OCI-LY3 (cell line): Measurements from ENCODE around the gene SLC10A3.

Experiments
- H2AFZ ChIP-seq: fragments of 200-600, 300-600 bp; shearing (Covaris generic); 2 replicates; pipeline ENCODE4 v1.6.0; 2014; ENCODE audit warnings: antibody characterized with exemption, low read depth, low read length
- H3K27ac ChIP-seq: fragments of 200-600, 300-600 bp; sonication (generic); 2 replicates; pipeline ENCODE4 v1.5.1; 2014; ENCODE audit warnings: mild to moderate bottlenecking, low read length, moderate library complexity, mixed read lengths
- H3K27me3 ChIP-seq: fragments of 200-600, 300-600 bp; sonication (generic); 2 replicates; pipeline ENCODE4 v1.6.1; 2014; ENCODE audit warnings: low read depth, low read length, mixed read lengths
- H3K36me3 ChIP-seq: fragments of 200-600, 300-600 bp; sonication (generic); replicated peaks from 2 replicates; pipeline ENCODE3; 2014; ENCODE audit warnings: low read depth, low read length, mixed read lengths
- H3K4me1 ChIP-seq: fragments of 300-600, 200-600 bp; sonication (generic); 2 replicates; pipeline ENCODE4 v1.6.1; 2014; ENCODE audit warnings: low read length, mixed read lengths
- H3K4me2 ChIP-seq: fragments of 200-600, 300-600 bp; sonication (generic); 2 replicates; pipeline ENCODE4 v1.6.1; 2014; ENCODE audit warnings: low read length, mixed read lengths
- H3K4me3 ChIP-seq: fragments of 300-600, 200-600 bp; sonication (generic); 2 replicates; pipeline ENCODE4 v1.5.1; 2014; ENCODE audit warnings: antibody characterized with exemption, mild to moderate bottlenecking, low read length, moderate library complexity
- H3K79me2 ChIP-seq: fragments of 300-600, 200-600 bp; shearing (Covaris generic); 2 replicates; pipeline ENCODE4 v1.6.1; 2014; ENCODE audit warnings: mild to moderate bottlenecking, low read length, mixed read lengths
- H3K9ac ChIP-seq: fragments of 300-600, 200-600 bp; shearing (Covaris generic); 2 replicates; pipeline ENCODE4 v1.6.0; 2014; ENCODE audit warnings: mild to moderate bottlenecking, low read length, moderate library complexity
- H3K9me3 ChIP-seq: fragments of 200-600, 300-600 bp; shearing (Covaris generic); 2 replicates; pipeline ENCODE4 v1.6.1; 2014; ENCODE audit warnings: low read length, mixed read lengths; ENCODE audit not compliant: insufficient read depth
- H4K20me1 ChIP-seq: fragments of 200-600, 300-600 bp; sonication (generic); 2 replicates; pipeline ENCODE4 v1.6.1; 2016; ENCODE audit warnings: low read length, mixed read lengths; ENCODE audit not compliant: insufficient read depth
- EZH2phosphoT487 ChIP-seq: fragments of 200-600 bp; shearing (Covaris generic); IDR thresholded peaks from 2 replicates; pipeline ENCODE4 v1.6.1; 2018; ENCODE audit warnings: antibody characterized with exemption, mixed run types, low read depth
- TF ChIP-seq, protein P1 (sequence below): fragments of 200-600, 300-600 bp; sonication (generic); IDR thresholded peaks from 2 replicates; pipeline ENCODE4 v1.5.1; 2014; ENCODE audit warnings: antibody characterized with exemption, low read length, low read depth

The SLC10A3 gene

DNA sequence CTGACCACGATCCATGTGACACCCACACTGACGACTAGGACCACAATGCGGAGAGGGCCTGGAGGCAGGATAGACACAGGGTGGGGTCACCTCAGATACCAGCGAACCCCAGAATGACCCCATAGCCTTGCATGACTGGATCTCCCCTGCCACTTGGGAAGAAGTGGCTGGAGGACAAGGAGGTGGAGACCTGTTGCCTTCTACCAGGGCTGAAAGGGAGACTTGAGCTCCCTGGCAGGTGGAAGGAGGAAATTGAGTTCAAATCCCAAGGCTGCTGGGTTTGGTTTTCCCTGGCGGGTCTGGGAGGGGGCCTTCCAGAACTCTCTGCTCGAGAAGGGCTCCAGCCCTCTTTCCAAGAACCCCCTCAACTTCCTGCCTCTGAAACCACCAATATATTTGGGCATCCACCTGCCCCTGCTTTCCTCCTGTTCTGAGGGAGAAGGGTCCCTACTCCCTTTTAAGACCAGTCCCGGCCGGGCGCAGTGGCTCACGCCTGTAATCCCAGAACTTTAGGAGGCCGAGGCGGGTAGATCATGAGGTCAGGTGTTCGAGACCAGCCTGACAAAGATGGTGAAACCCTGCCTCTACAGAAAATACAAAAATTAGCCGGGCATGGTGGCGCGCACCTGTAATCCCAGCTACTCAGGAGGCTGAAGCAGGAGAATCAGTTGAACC lies 22.6 kb upstream of the SLC10A3 start:
- no peak overlapping the region for H2AFZ ChIP-seq
- peaks cover 7% of the 10 kb centered on the region; the same call in 1 of the 2 replicates for H3K79me2 ChIP-seq
- H3K4me2 ChIP-seq = no peak overlapping the region
- no peak overlapping the region for H3K4me3 ChIP-seq
- no peak overlapping the region for H3K27ac ChIP-seq
- no peaks in the 10 kb centered on the region for H3K9me3 ChIP-seq
- TF ChIP-seq, protein P1, sequence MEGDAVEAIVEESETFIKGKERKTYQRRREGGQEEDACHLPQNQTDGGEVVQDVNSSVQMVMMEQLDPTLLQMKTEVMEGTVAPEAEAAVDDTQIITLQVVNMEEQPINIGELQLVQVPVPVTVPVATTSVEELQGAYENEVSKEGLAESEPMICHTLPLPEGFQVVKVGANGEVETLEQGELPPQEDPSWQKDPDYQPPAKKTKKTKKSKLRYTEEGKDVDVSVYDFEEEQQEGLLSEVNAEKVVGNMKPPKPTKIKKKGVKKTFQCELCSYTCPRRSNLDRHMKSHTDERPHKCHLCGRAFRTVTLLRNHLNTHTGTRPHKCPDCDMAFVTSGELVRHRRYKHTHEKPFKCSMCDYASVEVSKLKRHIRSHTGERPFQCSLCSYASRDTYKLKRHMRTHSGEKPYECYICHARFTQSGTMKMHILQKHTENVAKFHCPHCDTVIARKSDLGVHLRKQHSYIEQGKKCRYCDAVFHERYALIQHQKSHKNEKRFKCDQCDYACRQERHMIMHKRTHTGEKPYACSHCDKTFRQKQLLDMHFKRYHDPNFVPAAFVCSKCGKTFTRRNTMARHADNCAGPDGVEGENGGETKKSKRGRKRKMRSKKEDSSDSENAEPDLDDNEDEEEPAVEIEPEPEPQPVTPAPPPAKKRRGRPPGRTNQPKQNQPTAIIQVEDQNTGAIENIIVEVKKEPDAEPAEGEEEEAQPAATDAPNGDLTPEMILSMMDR = no peak
- no peak for TF ChIP-seq EZH2phosphoT487
- peaks cover 9% of the 10 kb centered on the region for H3K4me1 ChIP-seq
- no peaks in the 10 kb centered on the region for H3K27me3 ChIP-seq
- H3K36me3 ChIP-seq = peaks cover 7% of the 10 kb centered on the region
- H4K20me1 ChIP-seq = no peaks in the 10 kb centered on the region
- no peak overlapping the region for H3K9ac ChIP-seq

DNA sequence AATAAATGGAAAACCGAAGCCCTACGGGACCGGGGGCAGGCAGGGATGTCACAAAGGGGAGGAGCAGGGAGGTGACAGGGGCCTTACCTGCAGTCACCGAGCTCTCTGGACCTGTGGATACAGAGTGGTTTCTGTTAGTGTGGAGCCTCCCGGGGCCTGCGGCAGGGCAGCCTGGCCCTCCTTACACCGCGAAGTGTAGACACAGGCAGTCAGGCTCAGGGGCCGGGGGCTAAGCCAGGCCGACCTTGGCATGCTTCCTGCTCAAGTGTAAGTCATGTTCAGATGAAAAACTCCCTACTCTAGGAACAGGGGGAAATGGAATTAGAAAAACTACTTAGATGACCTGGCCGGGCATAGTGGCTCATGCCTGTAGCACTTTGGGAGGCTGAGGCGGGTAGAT lies 21.3 kb upstream of the SLC10A3 start:
- Histone ChIP-seq H2AFZ (no peak overlapping the region), H3K27ac (no peak overlapping the region), H3K4me3 (no peak overlapping the region), H3K79me2 (peaks cover 7% of the 10 kb centered on the region; the same call in 1 of the 2 replicates), H3K9ac (no peak overlapping the region), H3K27me3 (no peaks in the 10 kb centered on the region), H3K36me3 (peaks cover 7% of the 10 kb centered on the region), H4K20me1 (no peaks in the 10 kb centered on the region), H3K9me3 (no peaks in the 10 kb centered on the region), H3K4me2 (no peak overlapping the region), H3K4me1 (peaks cover 6% of the 10 kb centered on the region)
- TF ChIP-seq, protein P1 = no peak
- TF ChIP-seq EZH2phosphoT487 = no peak

DNA sequence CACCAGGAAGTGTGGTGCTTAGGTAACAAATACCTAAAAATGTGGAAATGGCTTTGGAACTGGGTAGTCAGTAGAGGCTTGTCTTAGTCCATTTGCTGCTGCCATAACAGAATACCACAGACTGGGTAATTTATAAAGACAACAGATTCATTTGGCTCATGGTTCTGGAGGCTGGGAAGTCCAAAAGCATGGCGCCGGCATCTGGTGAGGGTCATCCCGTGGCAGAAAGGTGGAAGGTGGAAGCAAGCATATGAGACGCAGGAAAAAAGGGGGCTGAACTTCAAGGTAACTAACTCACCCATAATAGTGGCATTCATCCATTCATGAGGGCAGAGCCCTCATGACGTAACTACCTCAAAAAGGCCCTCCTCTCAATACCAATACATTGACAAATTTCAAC lies 19.0 kb upstream of the SLC10A3 start:
- no peaks in the 10 kb centered on the region for H3K9me3 ChIP-seq
- no peaks in the 10 kb centered on the region for H3K4me1 ChIP-seq
- no peak overlapping the region for H2AFZ ChIP-seq
- no peak overlapping the region for H3K4me3 ChIP-seq
- no peak for TF ChIP-seq EZH2phosphoT487
- TF ChIP-seq, protein P1 = no peak
- peaks cover 7% of the 10 kb centered on the region for H3K36me3 ChIP-seq
- no peaks in the 10 kb centered on the region for H3K27me3 ChIP-seq
- H3K79me2 ChIP-seq = no peaks in the 10 kb centered on the region
- H3K9ac ChIP-seq = no peak overlapping the region
- H4K20me1 ChIP-seq = no peaks in the 10 kb centered on the region
- H3K4me2 ChIP-seq = no peak overlapping the region
- H3K27ac ChIP-seq = no peak overlapping the region

DNA sequence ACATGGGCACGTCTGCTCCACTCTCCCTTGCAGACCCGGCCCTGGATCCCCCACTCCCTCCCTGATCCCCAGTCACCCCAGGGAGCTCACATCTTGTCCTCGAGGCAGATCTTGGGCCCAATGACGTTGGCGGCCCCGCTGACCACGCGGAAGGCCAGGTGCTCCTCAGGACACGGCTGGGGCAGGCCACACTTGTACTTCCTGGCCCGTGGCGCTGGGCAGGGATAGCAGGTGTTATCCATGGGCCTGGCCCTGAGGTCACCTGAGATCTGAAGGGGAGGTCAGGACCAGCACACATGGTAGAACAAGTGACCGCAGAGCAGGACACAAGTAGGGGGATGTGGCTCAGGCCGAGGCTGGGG lies 17.9 kb upstream of the SLC10A3 start:
- Histone ChIP-seq H3K27ac (no peak overlapping the region), H3K4me1 (no peaks in the 10 kb centered on the region), H4K20me1 (no peaks in the 10 kb centered on the region), H3K27me3 (no peaks in the 10 kb centered on the region), H3K9ac (no peak overlapping the region), H3K4me3 (no peak overlapping the region), H3K4me2 (no peak overlapping the region), H3K79me2 (no peaks in the 10 kb centered on the region), H3K36me3 (peaks cover 7% of the 10 kb centered on the region), H3K9me3 (no peaks in the 10 kb centered on the region), H2AFZ (no peak overlapping the region)
- TF ChIP-seq, protein P1 = no peak
- no peak for TF ChIP-seq EZH2phosphoT487
